HCT116 (cell line): Measurements from ENCODE around the gene TEN1. TPM values are rescaled to one million over a fixed set of nuclear protein-coding genes. Genes with fewer than 3 reads are reported as not detected.

Source experiments
- ATAC-seq: fragments of 200-7000 bp; cut with Tn5 transposase; 2 replicates; pipeline ENCODE4 v1.9.1; 2020; ENCODE audit warnings: mild to moderate bottlenecking, moderate library complexity
- BruUV-seq: library from RNA; stranded (reverse); fragments of 400-500 nt; replicated peaks from 2 replicates; lab custom pipeline; 2021; lab: Mats Ljungman, UMichigan
- CTCF ChIA-PET: fragments of 300-600 bp; sonication (Branson Sonifier 250); formaldehyde crosslinking; loops from one replicate; lab custom pipeline; 2021; ENCODE audit warnings: antibody characterized with exemption; lab: Charles Lee
- POLR2A ChIA-PET: fragments of 300-600, 350-600 bp; sonication (Branson Sonifier 250); formaldehyde crosslinking; loops from one replicate; lab custom pipeline; 2021; ENCODE audit warnings: antibody characterized with exemption; lab: Charles Lee
- RAD21 ChIA-PET, 2 experiments: fragments of 300-600 bp; sonication (Branson Sonifier 250); formaldehyde crosslinking; loops; one replicate each; lab custom pipeline; 2023; ENCODE audit warnings: low total read pairs in 2 of 2; ENCODE audit not compliant: uncharacterized antibody in 2 of 2, unreplicated experiment in 2 of 2, low non-redundant PET in 1 of 2; lab: Charles Lee
- DNase-seq: peaks from one replicate; pipeline ENCODE4 v3.0.0-alpha.2; 2010; ENCODE audit warnings: low read depth, low spot score
- H2AFZ ChIP-seq: fragments of 200-600 bp; shearing (Covaris generic), sonication (generic); 2 replicates; pipeline ENCODE4 v1.6.1; 2017; ENCODE audit warnings: low read depth, mixed run types, mixed read lengths, antibody characterized with exemption, low read length; ENCODE audit not compliant: poor library complexity, severe bottlenecking
- H3K27ac ChIP-seq: 2 replicates; pipeline ENCODE4 v1.5.1; 2012; ENCODE audit warnings: low read depth, low read length
- H3K27me3 ChIP-seq: fragments of 200-600 bp; sonication (generic); 2 replicates; pipeline ENCODE4 v1.6.1; 2016; ENCODE audit warnings: mixed run types, low read length, mixed read lengths; ENCODE audit not compliant: insufficient read depth
- H3K36me3 ChIP-seq, 2 experiments: fragments of 200-500 bp in 1 of 2; fragments of 200-600 bp in 1 of 2; sonication (Bioruptor generic) in 1 of 2; sonication (generic) in 1 of 2; 2 replicates each; pipeline versions ENCODE4 v1.5.1 to v1.6.1; 2014 to 2016; ENCODE audit warnings: low read length in 2 of 2, inconsistent platforms in 1 of 2, mixed read lengths in 1 of 2, mixed run types in 1 of 2; ENCODE audit not compliant: insufficient read depth in 2 of 2, control insufficient read depth in 1 of 2
- H3K4me1 ChIP-seq, 2 experiments: fragments of 200-600 bp in 1 of 2; sonication (generic) in 1 of 2; 2 replicates each; pipeline versions ENCODE4 v1.5.1 to v1.6.1; 2012 to 2017; ENCODE audit warnings: low read length in 2 of 2, inconsistent platforms in 1 of 2, mild to moderate bottlenecking in 1 of 2, mixed read lengths in 1 of 2, mixed run types in 1 of 2, moderate library complexity in 1 of 2; ENCODE audit not compliant: insufficient read depth in 2 of 2, control insufficient read depth in 1 of 2
- H3K4me2 ChIP-seq: fragments of 200-600 bp; sonication (generic); 2 replicates; pipeline ENCODE4 v1.6.1; 2017; ENCODE audit warnings: mixed run types, low read length, mixed read lengths
- H3K4me3 ChIP-seq, 2 experiments: fragments of 200-600 bp in 1 of 2; sonication (generic) in 1 of 2; replicated peaks in 1 of 2; 2 replicates each; pipeline ENCODE4 v1.5.1; 2011 to 2016; ENCODE audit warnings: low read length in 2 of 2, control low read depth in 1 of 2, low read depth in 1 of 2, mild to moderate bottlenecking in 1 of 2, mixed read lengths in 1 of 2, mixed run types in 1 of 2
- H3K79me2 ChIP-seq: fragments of 200-600 bp; sonication (generic); 2 replicates; pipeline ENCODE4 v1.6.1; 2017; ENCODE audit warnings: mild to moderate bottlenecking, mixed run types, low read length, moderate library complexity, mixed read lengths; ENCODE audit not compliant: insufficient read depth
- H3K9ac ChIP-seq: fragments of 200-600 bp; sonication (generic); 2 replicates; pipeline ENCODE4 v1.6.1; 2016; ENCODE audit warnings: low read length, mixed read lengths
- H3K9me2 ChIP-seq: fragments of 200-600 bp; sonication (generic), shearing (Covaris generic); 2 replicates; pipeline ENCODE4 v1.6.1; 2017; ENCODE audit warnings: mixed run types, mild to moderate bottlenecking, moderate library complexity; ENCODE audit not compliant: insufficient read depth
- H3K9me3 ChIP-seq, 2 experiments: fragments of 200-500 bp in 1 of 2; fragments of 200-600 bp in 1 of 2; sonication (Bioruptor generic) in 1 of 2; sonication (generic) in 1 of 2; 2 replicates each; pipeline ENCODE4 v1.6.1; 2014 to 2017; ENCODE audit warnings: low read length in 2 of 2, mixed read lengths in 2 of 2, inconsistent platforms in 1 of 2, low read depth in 1 of 2, mild to moderate bottlenecking in 1 of 2, mixed run types in 1 of 2, moderate library complexity in 1 of 2; ENCODE audit not compliant: control insufficient read depth in 1 of 2, insufficient read depth in 1 of 2
- H4K20me1 ChIP-seq: fragments of 200-600 bp; sonication (generic), shearing (Covaris generic); 2 replicates; pipeline ENCODE4 v1.6.1; 2017; ENCODE audit warnings: mixed run types, mild to moderate bottlenecking, moderate library complexity; ENCODE audit not compliant: insufficient read depth
- CTCF ChIP-seq, 3 experiments: fragments of 200-600 bp in 1 of 3; sonication (generic) in 1 of 3; IDR thresholded peaks in 2 of 3; conservative IDR thresholded peaks in 1 of 3; 2 replicates each; pipeline ENCODE4 v1.5.1; 2012 to 2017; ENCODE audit warnings: low read depth in 2 of 3, low read length in 2 of 3, antibody characterized with exemption in 1 of 3, borderline replicate concordance in 1 of 3, control low read depth in 1 of 3, mild to moderate bottlenecking in 1 of 3, mixed read lengths in 1 of 3, mixed run types in 1 of 3, moderate library complexity in 1 of 3; ENCODE audit not compliant: insufficient read depth in 1 of 3
- EGR1 ChIP-seq: IDR thresholded peaks from 2 replicates; pipeline ENCODE4 v1.6.1; 2012; ENCODE audit warnings: low read depth
- ELF1 ChIP-seq: IDR thresholded peaks from 2 replicates; pipeline ENCODE4 v1.6.1; 2012; ENCODE audit warnings: low read depth, borderline replicate concordance
- POLR2A ChIP-seq: IDR thresholded peaks from 2 replicates; pipeline ENCODE4 v1.7.0; 2011; ENCODE audit warnings: borderline replicate concordance; ENCODE audit not compliant: insufficient read depth, insufficient read length; ENCODE audit errors: extremely low read depth
- SIN3A ChIP-seq: IDR thresholded peaks from 2 replicates; pipeline ENCODE4 v1.6.1; 2012; ENCODE audit warnings: low read depth
- SP1 ChIP-seq: IDR thresholded peaks from 2 replicates; pipeline ENCODE4 v1.6.1; 2012; ENCODE audit warnings: low read depth
- ZNF274 ChIP-seq: fragments of 200-500 bp; sonication (Bioruptor generic); IDR thresholded peaks from 2 replicates; pipeline ENCODE4 v1.6.1; 2014; ENCODE audit warnings: mild to moderate bottlenecking, low read depth, low read length, inconsistent platforms
- intact Hi-C: fragments of 100-400 bp; cut with micrococcal nuclease; formaldehyde crosslinking; loops from 2 replicates; pipeline ENCODE4 v1.10.0; 2022
- total RNA-seq: library from RNA; stranded (reverse); gene quantifications from one replicate; pipeline ENCODE4 v1.2.1, GENCODE V29; 2021; ENCODE audit not compliant: unreplicated experiment

TEN1 gene
- total RNA-seq, 1 experiment from 2014 or later: 18.5 TPM

GRCh38 chr17:75995385-75995925, 16.4 kb downstream of the TEN1 start:
- Histone ChIP-seq H4K20me1 (no peaks in the 10 kb centered on the region), H3K79me2 (no peaks in the 10 kb centered on the region), H3K4me1 (peaks cover 12 to 31% of the 10 kb centered on the region in 2 experiments), H3K9ac (no peak overlapping the region), H3K9me2 (no peaks in the 10 kb centered on the region), H3K36me3 (no peaks in the 10 kb centered on the region; a peak in 1 of 4 replicates), H3K27me3 (no peaks in the 10 kb centered on the region), H3K27ac (no peak overlapping the region), H3K9me3 (no peaks in the 10 kb centered on the region), H3K4me3 (no peak overlapping the region), H2AFZ (no peak overlapping the region), H3K4me2 (no peak overlapping the region)
- no peak for DNase-seq
- ChIA-PET CTCF (interaction anchor here (1.3 to 2.5 kb wide), 3 partner anchors 10 to 90 kb away, joined by 3 to 7 read pairs (median 5); partner anchors contain the start of gene MRPL38), RAD21 (no interaction called here), POLR2A (no interaction called here)
- TF ChIP-seq ZNF274 (no peak), SP1 (no peak), POLR2A (no peak), SIN3A (no peak), ELF1 (no peak), CTCF (IDR thresholded peaks at IDR 0.05 in 2 of 3, conservative IDR thresholded peaks at IDR 0.05 in 1 of 3; ENCODE audit: borderline replicate concordance in 1 of 3, insufficient read depth in 1 of 3, low read depth in 2 of 3, low read length in 2 of 3) (no peak), EGR1 (no peak)
- intact Hi-C loops: no loop called here
- no peak for ATAC-seq
- BruUV-seq: no TSS peak
